BLaER1 treated with 17β-estradiol and CSF1 and Interleukin-3, amounts not matched to agents 10 nM and 100 nM (cell line): ENCODE data around the gene ZBED1.
A peak's percentile ranks its signal among the peaks of the same experiment; 100 is the strongest.

ENCODE experiments used
- H3K27ac ChIP-seq, 11 experiments: shearing (Covaris generic); formaldehyde crosslinking; 2 replicates each; pipeline ENCODE4 v1.8.1; 2022
- H3K27me3 ChIP-seq, 11 experiments: shearing (Covaris generic); formaldehyde crosslinking; 2 replicates each; pipeline ENCODE4 v1.8.1; 2022
- H3K36me3 ChIP-seq, 11 experiments: shearing (Covaris generic); formaldehyde crosslinking; 2 replicates each; pipeline ENCODE4 v1.8.1; 2022
- H3K4me1 ChIP-seq, 10 experiments: shearing (Covaris generic); formaldehyde crosslinking; 2 replicates each; pipeline ENCODE4 v1.8.1; 2022
- H3K4me2 ChIP-seq, 11 experiments: shearing (Covaris generic); formaldehyde crosslinking; 2 replicates each; pipeline ENCODE4 v1.8.1; 2022
- H3K4me3 ChIP-seq, 10 experiments: shearing (Covaris generic); formaldehyde crosslinking; 2 replicates each; pipeline ENCODE4 v1.8.1; 2022
- H3K9ac ChIP-seq, 11 experiments: shearing (Covaris generic); formaldehyde crosslinking; 2 replicates each; pipeline ENCODE4 v1.8.1; 2022
- H3K9me3 ChIP-seq, 11 experiments: shearing (Covaris generic); formaldehyde crosslinking; replicated peaks in 1 of 11; 2 replicates each; pipeline ENCODE4 v1.8.1; 2022
- H4K20me1 ChIP-seq, 11 experiments: shearing (Covaris generic); formaldehyde crosslinking; 2 replicates each; pipeline ENCODE4 v1.8.1; 2022
- Cebpa-rat ChIP-seq, 11 experiments: shearing (Covaris generic); IDR thresholded peaks; 2 replicates each; pipeline ENCODE4 v1.8.1; 2022

The ZBED1 gene

GRCh38 chrX:2495595-2495994, 5.2 kb downstream of the ZBED1 start:
- peaks cover 60 to 93% (median 82%) of the 10 kb centered on the region in 11 experiments for H4K20me1 ChIP-seq
- peak overlapping the region in 1 of 11 experiments; percentile 4; a peak in 1 of 22 replicates for H3K27ac ChIP-seq
- H3K9me3 ChIP-seq, result 0 out of 22 replicates have a peak, but pooled peaks cover 0 to under 1% (median 0%) of the 10 kb centered on the region in 11 experiments
- TF ChIP-seq Cebpa-rat (IDR thresholded peaks at IDR 0.05), result no peak
- peaks cover 35 to 66% (median 44%) of the 10 kb centered on the region in 11 experiments for H3K36me3 ChIP-seq
- no peak overlapping the region for H3K4me2 ChIP-seq
- peaks cover 30 to 81% (median 72%) of the 10 kb centered on the region in 10 experiments for H3K4me1 ChIP-seq
- no peak overlapping the region for H3K4me3 ChIP-seq
- no peak overlapping the region for H3K9ac ChIP-seq
- no peaks in the 10 kb centered on the region for H3K27me3 ChIP-seq

DNA sequence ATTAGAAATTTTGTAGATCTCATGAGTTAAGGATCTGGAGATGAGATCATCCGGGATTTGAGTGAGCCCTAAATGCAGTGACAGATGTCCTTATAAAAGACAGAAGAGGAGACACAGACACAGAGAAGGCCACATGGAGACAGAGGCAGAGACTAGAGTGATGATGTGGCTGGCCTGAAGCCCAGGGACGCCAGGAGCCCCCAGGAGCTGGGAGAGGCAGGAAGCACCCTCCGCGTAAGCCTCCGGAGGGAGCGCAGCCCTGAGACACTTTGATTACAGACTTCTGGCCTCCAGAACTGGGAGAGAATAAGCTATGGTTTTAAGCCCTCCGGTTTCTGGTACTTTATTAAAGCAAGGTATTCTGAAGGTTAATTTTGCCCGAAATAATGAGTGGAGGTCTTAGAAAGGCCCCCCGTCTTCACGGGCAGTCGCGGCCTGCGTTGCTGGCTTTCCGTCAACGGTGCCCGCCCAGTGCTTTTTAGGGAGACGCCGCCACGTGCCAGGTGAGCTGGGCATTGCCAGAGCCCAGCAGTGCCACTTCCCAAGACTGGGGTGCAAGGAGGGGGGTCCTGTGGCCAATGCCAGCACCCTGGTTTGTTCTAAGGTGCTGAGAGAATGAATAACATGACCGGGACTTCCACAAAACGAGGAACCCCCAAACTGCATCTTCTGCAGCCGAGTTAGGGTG, 8.1 kb downstream of the ZBED1 start:
- peaks cover 16 to 89% (median 77%) of the 10 kb centered on the region in 10 experiments for H3K4me1 ChIP-seq
- H3K4me3 ChIP-seq, result no peak overlapping the region
- H3K27ac ChIP-seq, result peak overlapping the region in 7 of 11 experiments; percentile 28 to 68 (median 62); a peak in 14 of 22 replicates
- peaks cover 62 to 89% (median 70%) of the 10 kb centered on the region in 11 experiments for H3K36me3 ChIP-seq
- H4K20me1 ChIP-seq, result peaks cover 82 to 100% (median 98%) of the 10 kb centered on the region in 11 experiments
- no peak for TF ChIP-seq Cebpa-rat (IDR thresholded peaks at IDR 0.05)
- peaks cover 0 to 15% (median 6%) of the 10 kb centered on the region in 11 experiments; a peak in 8 of 22 replicates for H3K9me3 ChIP-seq
- H3K27me3 ChIP-seq, result no peaks in the 10 kb centered on the region
- peak overlapping the region in 8 of 11 experiments; percentile 12 to 54 (median 32); a peak in 9 of 22 replicates for H3K9ac ChIP-seq
- peak overlapping the region in 9 of 11 experiments; percentile 50 to 84 (median 74); a peak in 18 of 22 replicates for H3K4me2 ChIP-seq

- H3K9me3 ChIP-seq, result peaks cover 0 to 15% (median 6%) of the 10 kb centered on the region in 11 experiments; a peak in 8 of 22 replicates
- H3K27ac ChIP-seq, result peak overlapping the region in 4 of 11 experiments; percentile 21 to 63 (median 50); a peak in 7 of 22 replicates
- H3K27me3 ChIP-seq, result no peaks in the 10 kb centered on the region
- peak overlapping the region in 2 of 11 experiments; percentile 4 to 38; a peak in 2 of 22 replicates for H3K9ac ChIP-seq
- peak overlapping the region in 7 of 11 experiments; percentile 66 to 84 (median 77); a peak in 12 of 22 replicates for H3K4me2 ChIP-seq
- peaks cover 83 to 100% (median 99%) of the 10 kb centered on the region in 11 experiments for H4K20me1 ChIP-seq
- H3K4me1 ChIP-seq, result peaks cover 6 to 91% (median 76%) of the 10 kb centered on the region in 10 experiments
- no peak overlapping the region for H3K4me3 ChIP-seq
- no peak for TF ChIP-seq Cebpa-rat (IDR thresholded peaks at IDR 0.05)
- H3K36me3 ChIP-seq, result peaks cover 66 to 91% (median 78%) of the 10 kb centered on the region in 11 experiments
These were observed 10.1 kb downstream of the ZBED1 start for GRCh38 chrX:2490634-2491033.

- no peaks in the 10 kb centered on the region for H3K27me3 ChIP-seq
- no peak overlapping the region for H3K4me3 ChIP-seq
- H3K9ac ChIP-seq, result 0 out of 22 replicates have a peak overlapping the region, but pooled peaks of 1 of the 11 experiments have one; percentile 38
- peak overlapping the region in 2 of 11 experiments; percentile 62 to 70; a peak in 6 of 22 replicates for H3K27ac ChIP-seq
- peak overlapping the region in 10 of 11 experiments; percentile 23 to 86 (median 74); a peak in 16 of 22 replicates for H3K4me2 ChIP-seq
- H3K36me3 ChIP-seq, result peaks cover 65 to 87% (median 74%) of the 10 kb centered on the region in 11 experiments
- H3K4me1 ChIP-seq, result peaks cover 6 to 90% (median 74%) of the 10 kb centered on the region in 10 experiments
- H4K20me1 ChIP-seq, result peaks cover 81 to 97% (median 96%) of the 10 kb centered on the region in 11 experiments
- TF ChIP-seq Cebpa-rat (IDR thresholded peaks at IDR 0.05), result no peak
- H3K9me3 ChIP-seq, result peaks cover 0 to 15% (median 6%) of the 10 kb centered on the region in 11 experiments; a peak in 8 of 22 replicates
These were observed 11.0 kb downstream of the ZBED1 start for GRCh38 chrX:2489446-2490445.

DNA sequence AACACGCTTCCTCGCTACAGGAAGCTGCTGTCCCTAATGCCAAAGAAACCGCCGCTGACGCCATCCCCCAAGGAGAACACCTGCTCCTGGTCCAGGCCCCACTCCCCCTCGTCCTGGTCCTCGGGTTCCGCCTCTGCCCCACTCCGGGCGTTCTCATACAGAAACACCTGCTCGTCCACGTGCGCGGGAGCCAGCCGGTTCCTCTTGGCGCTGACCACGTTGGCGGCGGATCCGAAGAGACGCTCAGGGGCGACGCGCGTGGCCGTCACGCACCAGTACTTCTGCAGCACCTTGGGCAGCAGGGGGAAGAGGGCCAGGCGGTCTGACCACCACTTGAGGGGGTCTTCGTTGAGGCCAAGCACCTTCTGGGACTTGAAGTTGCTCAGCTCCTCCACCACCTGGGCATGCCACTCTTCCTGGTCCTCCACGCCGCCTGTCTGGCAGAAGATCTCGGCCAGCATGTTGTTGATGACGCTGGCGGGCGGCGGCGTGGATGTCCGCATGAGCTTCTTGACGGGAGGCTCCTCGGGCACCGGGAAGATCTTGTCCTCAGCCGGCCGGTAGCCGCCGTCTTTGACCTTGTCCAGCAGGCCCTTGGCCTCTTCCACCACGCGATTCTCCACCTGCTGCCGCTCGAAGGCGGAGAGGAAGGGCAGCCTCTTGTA, 12.0 kb downstream of the ZBED1 start:
- Histone ChIP-seq H3K27me3 (no peaks in the 10 kb centered on the region), H3K9ac (peak overlapping the region in 3 of 11 experiments; percentile 16 to 41 (median 26); a peak in 5 of 22 replicates), H3K36me3 (peaks cover 69 to 91% (median 75%) of the 10 kb centered on the region in 11 experiments), H3K27ac (peak overlapping the region in 8 of 11 experiments; percentile 11 to 70 (median 36); a peak in 9 of 22 replicates), H3K4me3 (peak overlapping the region in 1 of 10 experiments; percentile 15; a peak in 1 of 20 replicates), H4K20me1 (peaks cover 87 to 97% (median 96%) of the 10 kb centered on the region in 11 experiments), H3K4me1 (peaks cover 6 to 90% (median 69%) of the 10 kb centered on the region in 10 experiments; a peak in 19 of 20 replicates), H3K4me2 (peak overlapping the region; percentile 23 to 86 (median 65); a peak in 21 of 22 replicates), H3K9me3 (peaks cover 0 to 15% (median 6%) of the 10 kb centered on the region in 11 experiments; a peak in 8 of 22 replicates)
- no peak for TF ChIP-seq Cebpa-rat (IDR thresholded peaks at IDR 0.05)

DNA sequence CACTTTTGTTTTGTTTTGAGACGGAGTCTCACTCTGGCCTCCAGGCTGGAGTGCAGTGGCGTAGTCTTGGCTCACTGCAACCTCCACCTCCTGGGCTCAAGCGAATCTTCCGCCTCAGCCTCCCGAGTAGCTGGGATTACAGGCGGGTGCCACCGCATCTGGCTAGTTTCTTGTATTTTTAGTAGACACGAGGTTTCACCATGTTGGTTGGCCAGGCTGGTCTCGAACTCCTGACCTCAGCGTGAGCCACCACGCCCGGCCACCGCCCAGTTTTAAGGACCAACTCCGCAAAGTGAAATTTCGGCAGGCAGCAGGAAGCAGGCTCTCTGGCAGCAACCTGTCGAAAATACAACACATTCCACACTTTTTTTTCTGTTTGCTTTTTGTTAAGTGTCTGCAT, 13.4 kb downstream of the ZBED1 start:
- H3K9ac ChIP-seq, result 0 out of 22 replicates have a peak overlapping the region, but pooled peaks of 2 of the 11 experiments have one; percentile 8 to 13
- peak overlapping the region in 4 of 11 experiments; percentile 42 to 70 (median 54); a peak in 4 of 22 replicates for H3K27ac ChIP-seq
- peaks cover 85 to 97% (median 95%) of the 10 kb centered on the region in 11 experiments for H4K20me1 ChIP-seq
- no peak for TF ChIP-seq Cebpa-rat (IDR thresholded peaks at IDR 0.05)
- H3K36me3 ChIP-seq, result peaks cover 60 to 93% (median 71%) of the 10 kb centered on the region in 11 experiments
- H3K27me3 ChIP-seq, result no peaks in the 10 kb centered on the region
- H3K4me1 ChIP-seq, result peaks cover 6 to 77% (median 55%) of the 10 kb centered on the region in 10 experiments; a peak in 19 of 20 replicates
- no peak overlapping the region for H3K4me3 ChIP-seq
- H3K9me3 ChIP-seq, result peaks cover 0 to 15% (median 6%) of the 10 kb centered on the region in 11 experiments; a peak in 8 of 22 replicates
- H3K4me2 ChIP-seq, result peak overlapping the region in 1 of 11 experiments; percentile 65; a peak in 2 of 22 replicates

- H3K9ac ChIP-seq, result peak overlapping the region in 3 of 11 experiments; percentile 8 to 48 (median 13); a peak in 2 of 22 replicates
- peaks cover 0 to 15% (median 6%) of the 10 kb centered on the region in 11 experiments; a peak in 8 of 22 replicates for H3K9me3 ChIP-seq
- peaks cover 6 to 70% (median 47%) of the 10 kb centered on the region in 10 experiments; a peak in 19 of 20 replicates for H3K4me1 ChIP-seq
- peaks cover 57 to 85% (median 71%) of the 10 kb centered on the region in 11 experiments for H3K36me3 ChIP-seq
- no peak for TF ChIP-seq Cebpa-rat (IDR thresholded peaks at IDR 0.05)
- peaks cover 78 to 94% (median 91%) of the 10 kb centered on the region in 11 experiments for H4K20me1 ChIP-seq
- peak overlapping the region in 1 of 11 experiments; percentile 65; a peak in 1 of 22 replicates for H3K4me2 ChIP-seq
- H3K27me3 ChIP-seq, result no peaks in the 10 kb centered on the region
- H3K4me3 ChIP-seq, result no peak overlapping the region
- peak overlapping the region in 4 of 11 experiments; percentile 21 to 70 (median 42); a peak in 5 of 22 replicates for H3K27ac ChIP-seq
These were observed 14.2 kb downstream of the ZBED1 start for GRCh38 chrX:2486476-2487133.
